K562 (cell line): ENCODE measurements around the gene CMTR1. TPM values are rescaled to one million over a fixed set of nuclear protein-coding genes. Genes with fewer than 3 reads are reported as not detected.

Experiments
- ATAC-seq: fragments of 200-7000 bp; cut with Tn5 transposase; 3 replicates; pipeline ENCODE4 v1.9.1; 2020; ENCODE audit warnings: moderate library complexity
- BruUV-seq: library from RNA; stranded (reverse); fragments of 400-500 nt; replicated peaks from 2 replicates; lab custom pipeline; 2021; lab: Mats Ljungman, UMichigan
- CTCF ChIA-PET: fragments of 300-600 bp; formaldehyde crosslinking; extraction: SDS; loops from one replicate; lab custom pipeline; 2021; ENCODE audit warnings: low intra/inter-chr PET ratio; lab: Yijun Ruan, JAX
- POLR2A ChIA-PET: fragments of 300-600, 350-650 bp; sonication (Branson Sonifier 250); formaldehyde crosslinking; extraction: SDS; loops from one replicate; lab custom pipeline; 2021; ENCODE audit warnings: antibody characterized with exemption, inconsistent platforms; lab: Yijun Ruan, JAX
- DNase-seq, 4 experiments: peaks; one replicate each; pipeline versions ENCODE4 v3.0.0 to v3.0.0-alpha.2; 2011 to 2018; ENCODE audit warnings: low spot score in 3 of 4, mixed read lengths in 3 of 4; ENCODE audit errors: extremely low read depth in 1 of 4
- FAIRE-seq: peaks from 2 replicates; lab custom pipeline; 2011; peaks lifted over from hg19 to GRCh38; lab: Jason Lieb, UNC
- H2AFZ ChIP-seq: 2 replicates; pipeline ENCODE4 v1.6.0; 2011; ENCODE audit warnings: low read depth, low read length, control low read depth, inconsistent platforms
- H3K27ac ChIP-seq: fragments of 200-600 bp; 3 replicates; pipeline ENCODE4 v1.8.0; 2011; ENCODE audit warnings: low read depth, mild to moderate bottlenecking, control low read depth, inconsistent platforms, low read length, moderate library complexity, mixed read lengths; ENCODE audit errors: extremely low read depth
- H3K27me3 ChIP-seq, 2 experiments: fragments of 300-600 bp in 1 of 2; 2 replicates in 1 of 2; 3 replicates in 1 of 2; pipeline versions ENCODE4 v1.6.0 to v1.8.0; 2011; ENCODE audit warnings: inconsistent platforms in 2 of 2, low read length in 2 of 2, mild to moderate bottlenecking in 1 of 2, mixed read lengths in 1 of 2, moderate library complexity in 1 of 2; ENCODE audit not compliant: control insufficient read depth in 2 of 2, insufficient read depth in 2 of 2
- H3K36me3 ChIP-seq: fragments of 300-600 bp; 3 replicates; pipeline ENCODE4 v1.8.0; 2011; ENCODE audit warnings: mild to moderate bottlenecking, low read length, inconsistent platforms; ENCODE audit not compliant: control insufficient read depth, insufficient read depth
- H3K4me1 ChIP-seq, 2 experiments: fragments of 200-600 bp in 1 of 2; replicated peaks in 1 of 2; 2 replicates in 1 of 2; 3 replicates in 1 of 2; pipeline versions ENCODE4 v1.5.1 to v1.8.0; 2011; ENCODE audit warnings: inconsistent platforms in 2 of 2, low read length in 2 of 2, mild to moderate bottlenecking in 1 of 2, mixed read lengths in 1 of 2, moderate library complexity in 1 of 2; ENCODE audit not compliant: control insufficient read depth in 2 of 2, insufficient read depth in 2 of 2
- H3K4me2 ChIP-seq: 2 replicates; pipeline ENCODE4 v1.6.1; 2011; ENCODE audit warnings: low read length, control low read depth, inconsistent platforms, mixed read lengths; ENCODE audit not compliant: insufficient read depth
- H3K4me3 ChIP-seq: fragments of 200-600 bp; sonication (generic), shearing (Covaris generic); 2 replicates; pipeline ENCODE4 v1.5.1; 2016; ENCODE audit warnings: control low read depth, inconsistent platforms
- H3K79me2 ChIP-seq: fragments of 200-600 bp; 3 replicates; pipeline ENCODE4 v1.8.0; 2011; ENCODE audit warnings: low read length, inconsistent platforms; ENCODE audit not compliant: control insufficient read depth, insufficient read depth
- H3K9ac ChIP-seq, 2 experiments: 2 replicates each; pipeline versions ENCODE4 v1.6.0 to v1.6.1; 2011; ENCODE audit warnings: low read depth in 2 of 2, low read length in 2 of 2, control low read depth in 1 of 2, inconsistent platforms in 1 of 2, mild to moderate bottlenecking in 1 of 2, mixed read lengths in 1 of 2; ENCODE audit not compliant: insufficient read depth in 1 of 2
- H3K9me1 ChIP-seq: one replicate; pipeline ENCODE4 v1.6.0; 2011; ENCODE audit warnings: inconsistent platforms, mild to moderate bottlenecking, low read length, moderate library complexity; ENCODE audit not compliant: control insufficient read depth, insufficient read depth
- H3K9me3 ChIP-seq: replicated peaks from 2 replicates; pipeline ENCODE4 v1.5.1; 2011; ENCODE audit warnings: low read depth, low read length, inconsistent platforms; ENCODE audit not compliant: control insufficient read depth, insufficient read depth
- H4K20me1 ChIP-seq: replicated peaks from 2 replicates; pipeline ENCODE4 v1.6.1; 2011; ENCODE audit warnings: low read length, inconsistent platforms, mixed read lengths; ENCODE audit not compliant: control insufficient read depth, insufficient read depth
- CBX8 ChIP-seq: fragments of 200-600 bp; sonication (generic); IDR thresholded peaks from 2 replicates; pipeline ENCODE4 v1.6.1; 2012; ENCODE audit warnings: borderline replicate concordance, mixed run types, low read depth, mild to moderate bottlenecking, moderate library complexity, mixed read lengths, low read length, control low read depth, inconsistent platforms; ENCODE audit not compliant: poor library complexity, severe bottlenecking; ENCODE audit errors: extremely low read depth
- CXXC5 ChIP-seq: fragments of 250-450 bp; sonication (Bioruptor Pico); IDR thresholded peaks from 2 replicates; pipeline ENCODE4 v1.8.0; 2022; ENCODE audit warnings: inconsistent platforms, mild to moderate bottlenecking, moderate library complexity
- ETV6 ChIP-seq, 3 experiments: fragments of 150-350 bp in 1 of 3; sonication (generic) in 1 of 3; formaldehyde crosslinking in 1 of 3; IDR thresholded peaks; 2 replicates each; pipeline versions ENCODE4 v1.6.1 to v1.8.0; 2014 to 2022; ENCODE audit warnings: borderline replicate concordance in 2 of 3, low read depth in 2 of 3, antibody characterized with exemption in 1 of 3, low read length in 1 of 3, mild to moderate bottlenecking in 1 of 3, missing genetic modification reagents in 1 of 3
- FOXM1 ChIP-seq, 2 experiments: fragments of 450-650 bp in 1 of 2; sonication (generic) in 1 of 2; formaldehyde crosslinking in 1 of 2; IDR thresholded peaks; 2 replicates each; pipeline versions ENCODE4 v1.6.1 to v1.9.0; 2017 to 2022; ENCODE audit warnings: low read depth in 2 of 2, mild to moderate bottlenecking in 2 of 2, missing genetic modification reagents in 1 of 2, moderate library complexity in 1 of 2
- HMGN3 ChIP-seq: IDR thresholded peaks from 2 replicates; pipeline ENCODE4 v1.6.1; 2011; ENCODE audit warnings: borderline replicate concordance, low read depth, mild to moderate bottlenecking, mixed read lengths, low read length; ENCODE audit not compliant: insufficient read length; ENCODE audit errors: extremely low read depth
- JUNB ChIP-seq: fragments of 450-650 bp; formaldehyde crosslinking; conservative IDR thresholded peaks from 2 replicates; pipeline ENCODE4 v1.4.0; 2020; ENCODE audit warnings: mild to moderate bottlenecking
- NUFIP1 ChIP-seq: fragments of 450-650 bp; IDR thresholded peaks from 2 replicates; pipeline ENCODE4 v1.6.1; 2018; ENCODE audit not compliant: partially characterized antibody
- OTX1 ChIP-seq: fragments of 450-650 bp; formaldehyde crosslinking; IDR thresholded peaks from 2 replicates; pipeline ENCODE4 v1.4.0; 2022; ENCODE audit warnings: mild to moderate bottlenecking
- TCF7 ChIP-seq: sonication (generic); IDR thresholded peaks from 2 replicates; pipeline ENCODE4 v1.6.1; 2016; ENCODE audit warnings: antibody characterized with exemption, borderline replicate concordance
- ZNF561 ChIP-seq: fragments of 450-650 bp; formaldehyde crosslinking; conservative IDR thresholded peaks from 2 replicates; pipeline ENCODE4 v1.4.0; 2020; ENCODE audit warnings: mild to moderate bottlenecking, moderate library complexity
- WGBS: fragments of 100-300 bp; shearing (Covaris generic); methylation state at CpG from one replicate; pipeline ENCODE4 v1.1.6; 2016; ENCODE audit warnings: low coverage, mixed read lengths; ENCODE audit not compliant: insufficient coverage; ENCODE audit errors: missing lambda C conversion rate; 5-methylcytosine and 5-hydroxymethylcytosine counted together
- in situ Hi-C: fragments of 300-500 bp; cut with MboI; formaldehyde crosslinking; loops from 4 replicates; pipeline ENCODE4 v1.15.0; 2018; ENCODE audit warnings: inconsistent platforms, mixed read lengths
- intact Hi-C: fragments of 100-400 bp; cut with micrococcal nuclease; formaldehyde crosslinking; loops from 2 replicates; pipeline ENCODE4 v1.14.2; 2022
- polyA plus RNA-seq, 8 experiments: library from polyadenylated mRNA; depleted of rRNA in 4 of 8; stranded (reverse) in 5 of 8; unstranded in 3 of 8; fragments of >200 nt; fragmentation: Nextera tagmentation in 2 of 8; fragmentation: Illumina TruSeq in 1 of 8; extraction: Ambion mirVana in 2 of 8; extraction: Trizol in 1 of 8; gene quantifications; 2 replicates each; pipeline versions ENCODE4 v1.2.1 to v1.2.3, GENCODE V29; 2011 to 2014; ENCODE audit warnings: inconsistent platforms in 1 of 8, missing spikeins in 1 of 8
- total RNA-seq, 7 experiments: library from RNA; depleted of rRNA in 6 of 7; stranded (reverse); fragments of >200 nt in 6 of 7; fragmentation: Illumina TruSeq in 2 of 7; extraction: Trizol in 2 of 7; gene quantifications; 2 replicates each; pipeline versions ENCODE4 v1.2.1 to v1.2.3, GENCODE V29; 2011 to 2021; ENCODE audit warnings: low replicate concordance in 1 of 7
- TF ChIP-seq, protein P1 (sequence below): fragments of 450-650 bp; formaldehyde crosslinking; IDR thresholded peaks from 2 replicates; pipeline ENCODE4 v1.4.0; 2020; ENCODE audit warnings: mild to moderate bottlenecking, moderate library complexity
- TF ChIP-seq, protein P2 (sequence below): sonication (generic); formaldehyde crosslinking; IDR thresholded peaks from 2 replicates; pipeline ENCODE4 v1.8.0; 2022; ENCODE audit warnings: mild to moderate bottlenecking, missing genetic modification reagents

CMTR1 gene
- total and polyA plus RNA-seq, 9 of the 15 experiments (the other 6 are each of a cell fraction or from before 2014, with no cell fraction given) = 2.9 to 63.5 (median 49.5) TPM

DNA sequence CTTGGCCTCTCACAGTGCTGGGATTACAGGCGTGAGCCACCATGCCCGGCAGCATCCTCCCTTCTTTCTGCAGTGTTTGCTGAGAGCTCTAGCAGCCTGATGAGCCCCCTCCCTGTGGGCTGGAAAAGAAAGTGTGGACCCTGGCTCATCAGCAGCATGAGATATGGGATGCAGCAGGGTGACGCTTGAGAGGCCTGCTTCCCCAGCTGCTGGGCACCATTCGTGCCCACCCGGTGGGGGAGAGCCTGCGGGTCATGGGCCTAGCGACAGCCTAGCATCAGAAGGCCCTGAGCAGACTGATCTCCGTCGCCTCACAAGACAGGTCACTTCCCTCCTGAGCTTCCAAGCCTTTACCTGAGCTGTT is 82.7 kb downstream of the CMTR1 start:
- Histone ChIP-seq H3K27me3 (peaks cover 73 to 94% of the 10 kb centered on the region in 2 experiments), H2AFZ (no peak overlapping the region), H4K20me1 (peaks cover 10% of the 10 kb centered on the region; the same call in 1 of the 2 replicates), H3K79me2 (no peaks in the 10 kb centered on the region), H3K9me3 (no peaks in the 10 kb centered on the region), H3K4me1 (peaks cover 0 to 3% of the 10 kb centered on the region in 2 experiments; a peak in 1 of 5 replicates), H3K4me2 (no peak overlapping the region), H3K9me1 (no peaks in the 10 kb centered on the region), H3K4me3 (no peak overlapping the region), H3K36me3 (no peaks in the 10 kb centered on the region), H3K27ac (no peak overlapping the region), H3K9ac (no peak overlapping the region)
- FAIRE-seq = no peak
- WGBS = under 1% methylated on average over 9 of the region's 9 CpGs
- ATAC-seq = no peak
- ChIA-PET CTCF (no interaction called here), POLR2A (interaction anchor here (0.7 to 1.1 kb wide), 4 partner anchors 9 to 23 kb away, joined by 3 to 4 read pairs (median 4); no protein-coding TSS in a partner anchor)
- BruUV-seq = no TSS peak
- TF ChIP-seq, protein P1, sequence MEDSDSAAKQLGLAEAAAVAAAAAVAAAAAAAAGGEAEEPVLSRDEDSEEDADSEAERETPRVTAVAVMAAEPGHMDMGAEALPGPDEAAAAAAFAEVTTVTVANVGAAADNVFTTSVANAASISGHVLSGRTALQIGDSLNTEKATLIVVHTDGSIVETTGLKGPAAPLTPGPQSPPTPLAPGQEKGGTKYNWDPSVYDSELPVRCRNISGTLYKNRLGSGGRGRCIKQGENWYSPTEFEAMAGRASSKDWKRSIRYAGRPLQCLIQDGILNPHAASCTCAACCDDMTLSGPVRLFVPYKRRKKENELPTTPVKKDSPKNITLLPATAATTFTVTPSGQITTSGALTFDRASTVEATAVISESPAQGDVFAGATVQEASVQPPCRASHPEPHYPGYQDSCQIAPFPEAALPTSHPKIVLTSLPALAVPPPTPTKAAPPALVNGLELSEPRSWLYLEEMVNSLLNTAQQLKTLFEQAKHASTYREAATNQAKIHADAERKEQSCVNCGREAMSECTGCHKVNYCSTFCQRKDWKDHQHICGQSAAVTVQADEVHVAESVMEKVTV (CRISPR knock-in tag) = no peak
- TF ChIP-seq CBX8 = no peak
- no peak for TF ChIP-seq NUFIP1
- TF ChIP-seq ZNF561 (CRISPR knock-in tag) = no peak
- TF ChIP-seq, protein P2, sequence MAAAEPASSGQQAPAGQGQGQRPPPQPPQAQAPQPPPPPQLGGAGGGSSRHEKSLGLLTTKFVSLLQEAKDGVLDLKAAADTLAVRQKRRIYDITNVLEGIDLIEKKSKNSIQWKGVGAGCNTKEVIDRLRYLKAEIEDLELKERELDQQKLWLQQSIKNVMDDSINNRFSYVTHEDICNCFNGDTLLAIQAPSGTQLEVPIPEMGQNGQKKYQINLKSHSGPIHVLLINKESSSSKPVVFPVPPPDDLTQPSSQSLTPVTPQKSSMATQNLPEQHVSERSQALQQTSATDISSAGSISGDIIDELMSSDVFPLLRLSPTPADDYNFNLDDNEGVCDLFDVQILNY (CRISPR knock-in tag) = no peak
- no peak for TF ChIP-seq OTX1 (CRISPR knock-in tag)
- no peak for TF ChIP-seq JUNB (CRISPR knock-in tag)
- no peak for TF ChIP-seq CXXC5 (CRISPR knock-in tag)
- TF ChIP-seq HMGN3 = no peak
- no peak for TF ChIP-seq FOXM1 (IDR thresholded peaks at IDR 0.05; ENCODE audit: low read depth)
- no peak for TF ChIP-seq FOXM1 (CRISPR knock-in tag; IDR thresholded peaks at IDR 0.05; ENCODE audit: low read depth)
- TF ChIP-seq ETV6 (IDR thresholded peaks at IDR 0.05; ENCODE audit: borderline replicate concordance in 1 of 2, low read depth in 2 of 2, low read length in 1 of 2) = no peak
- no peak for TF ChIP-seq ETV6 (CRISPR knock-in tag; IDR thresholded peaks at IDR 0.05; ENCODE audit: borderline replicate concordance)
- no peak for TF ChIP-seq TCF7
- intact Hi-C loops (no loop called here), in situ Hi-C loops (no loop called here)
- DNase-seq = no peak
